Smooth muscle cell of the coronary artery (primary cell): ENCODE data around the gene OR51E2. TPM values are rescaled to one million over a fixed set of nuclear protein-coding genes. Genes with fewer than 3 reads are reported as not detected.

Source experiments
- total RNA-seq: library from RNA; depleted of rRNA; stranded (reverse); fragments of >200 nt; gene quantifications from 2 replicates; pipeline ENCODE4 v1.2.3, GENCODE V29; 2014; ENCODE audit warnings: low replicate concordance

Gene OR51E2, protein sequence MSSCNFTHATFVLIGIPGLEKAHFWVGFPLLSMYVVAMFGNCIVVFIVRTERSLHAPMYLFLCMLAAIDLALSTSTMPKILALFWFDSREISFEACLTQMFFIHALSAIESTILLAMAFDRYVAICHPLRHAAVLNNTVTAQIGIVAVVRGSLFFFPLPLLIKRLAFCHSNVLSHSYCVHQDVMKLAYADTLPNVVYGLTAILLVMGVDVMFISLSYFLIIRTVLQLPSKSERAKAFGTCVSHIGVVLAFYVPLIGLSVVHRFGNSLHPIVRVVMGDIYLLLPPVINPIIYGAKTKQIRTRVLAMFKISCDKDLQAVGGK
- under 0.01 TPM in 1 of 2 replicates, not detected in the other for total RNA-seq

DNA sequence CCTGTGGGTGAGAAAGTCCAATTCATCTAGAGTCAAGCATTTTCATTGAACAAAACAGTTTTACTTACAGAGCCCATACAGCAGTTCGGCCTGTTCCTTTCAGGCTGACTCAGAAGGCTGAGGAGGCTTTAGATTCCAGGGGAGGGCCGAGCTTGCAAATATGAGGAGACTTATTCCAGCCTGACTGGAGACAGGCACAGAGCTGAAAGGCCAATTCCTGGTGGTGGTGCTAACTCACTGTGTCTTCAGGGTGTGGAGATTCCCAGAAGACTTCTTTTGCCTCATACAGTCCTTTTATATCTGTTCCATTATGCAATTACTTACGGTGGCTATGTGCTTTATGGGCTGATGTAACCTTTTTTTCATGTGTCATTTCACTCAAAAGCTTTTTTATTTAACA lies at the start of gene OR51E2:
Gene OR51E2, minus strand, starts transcription at position 269 of the 400 bp plus-strand sequence. CDS start 15,142 bp downstream, outside the sequence.

DNA sequence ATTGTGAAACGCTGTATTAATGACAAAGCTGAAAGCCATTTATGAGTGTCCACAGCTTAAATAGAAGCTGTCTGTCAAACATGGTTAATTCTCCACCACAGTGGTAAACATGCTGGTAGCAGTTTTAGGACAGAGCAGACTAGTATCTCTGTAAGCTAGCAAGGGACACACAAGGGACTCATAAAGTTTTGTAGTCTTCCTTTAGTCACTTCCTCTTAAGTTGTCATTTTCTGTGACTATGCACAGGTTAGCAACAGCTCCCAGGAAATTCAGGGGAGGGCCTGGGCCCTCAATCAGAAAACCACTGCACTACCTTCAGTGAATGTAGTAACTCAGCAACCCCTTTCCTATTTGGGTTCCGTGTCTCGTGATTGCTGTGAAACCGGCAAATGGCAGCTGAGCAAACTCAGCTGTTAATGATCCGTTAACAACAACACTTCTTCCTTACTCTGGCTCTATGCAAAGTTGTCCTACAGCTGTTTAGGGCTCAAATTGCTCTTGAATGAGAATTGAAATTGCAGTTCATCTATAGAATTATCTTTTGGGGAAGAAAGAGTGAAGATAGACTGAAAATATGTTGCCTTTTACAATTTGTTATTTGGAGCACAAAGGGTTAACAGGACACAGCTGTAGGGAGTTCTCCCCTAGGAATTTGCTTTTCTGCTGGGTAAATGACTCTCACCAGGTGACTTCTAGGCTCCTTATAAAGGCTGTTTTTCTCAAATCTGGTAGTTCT lies 6.6 kb upstream of the OR51E2 start, which contains the start of gene MMP26:
Gene MMP26, plus strand, starts transcription at position 731 of the 736 bp plus-strand sequence.

DNA sequence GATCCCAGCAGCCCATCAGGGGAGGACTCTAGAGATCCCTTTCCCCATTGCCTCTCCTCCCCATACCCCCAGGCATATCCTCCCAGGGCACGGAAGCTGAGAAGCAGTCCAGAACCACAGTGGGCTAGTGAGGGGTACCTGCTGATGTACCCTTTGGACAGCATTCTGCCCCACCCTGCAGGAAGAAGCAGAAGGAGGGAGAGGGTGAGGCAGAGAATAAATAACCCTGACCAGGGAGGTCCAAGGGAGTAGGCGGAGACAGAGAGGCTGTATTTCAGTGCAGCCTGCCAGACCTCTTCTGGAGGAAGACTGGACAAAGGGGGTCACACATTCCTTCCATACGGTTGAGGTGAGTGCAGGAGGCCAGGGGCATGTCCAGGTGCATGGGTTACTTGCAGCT lies 54.0 kb downstream of the OR51E2 start, which contains the start of gene OR51E1:
Gene OR51E1, plus strand, starts transcription at position 301 of the 400 bp plus-strand sequence. CDS start 8,545 bp downstream, outside the sequence.

DNA sequence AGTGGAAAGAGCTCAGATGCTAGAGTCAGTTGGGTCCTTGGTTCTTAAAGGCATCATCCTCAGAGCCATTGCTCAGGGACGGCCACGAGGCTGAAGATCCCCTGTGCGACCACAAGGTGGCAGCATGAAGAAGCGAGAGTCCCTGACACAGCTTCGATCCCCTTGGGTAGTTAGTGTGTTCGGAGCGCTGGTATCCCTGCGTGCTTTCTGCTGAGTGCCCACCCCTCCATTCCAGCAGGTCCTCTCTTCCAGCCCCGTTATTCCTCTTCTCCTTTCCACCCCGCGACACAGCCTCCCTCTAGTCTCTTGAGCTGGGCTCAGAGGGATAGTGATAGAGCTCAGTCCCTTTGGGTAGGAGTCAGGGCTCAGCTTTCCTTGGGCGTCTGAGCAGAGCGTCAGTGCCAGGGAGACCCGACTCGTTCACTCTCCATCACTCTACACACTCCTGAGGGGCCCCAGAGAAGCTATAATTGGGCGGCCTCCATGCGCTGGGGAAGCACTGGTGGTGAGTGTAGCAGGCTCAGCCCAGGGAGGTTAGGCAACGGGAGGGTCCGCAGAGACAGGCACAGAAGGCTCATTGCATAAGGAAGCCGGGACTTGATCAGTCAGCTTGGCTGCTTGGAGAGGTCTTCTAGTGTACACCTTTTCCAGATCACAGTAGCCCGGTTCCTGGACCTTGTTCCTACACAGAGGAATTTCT lies 60.5 kb downstream of the OR51E2 start, which contains the start of gene OR51D1:
Gene OR51D1, plus strand, starts transcription at position 516 of the 700 bp plus-strand sequence. CDS start 2,314 bp downstream, outside the sequence.

Other genes starting within 250 kb of the OR51E2 start
- not detected in 2 replicates for gene OR52K2, start 248.6 kb downstream of the OR51E2 start, total RNA-seq
- gene OR52K1, start 215.2 kb downstream of the OR51E2 start, total RNA-seq: not detected in 2 replicates
- not detected in 2 replicates for gene OR52M1, start 152.7 kb downstream of the OR51E2 start, total RNA-seq
- not detected in 2 replicates for gene OR52I2, start 116.1 kb downstream of the OR51E2 start, total RNA-seq
- gene OR52I1, start 103.8 kb downstream of the OR51E2 start, total RNA-seq: not detected in 2 replicates
- gene TRIM68, start 89.6 kb downstream of the OR51E2 start, total RNA-seq: 6.2 and 9.5 TPM in 2 replicates
- not detected in 2 replicates for gene OR51D1, start 60.4 kb downstream of the OR51E2 start, total RNA-seq
- gene OR51E1, start 53.9 kb downstream of the OR51E2 start, total RNA-seq: not detected in 2 replicates
- gene MMP26, start 6.9 kb upstream of the OR51E2 start, total RNA-seq: not detected in 2 replicates
- not detected in 2 replicates for gene OR51F1, start 72.1 kb upstream of the OR51E2 start, total RNA-seq
- not detected in 2 replicates for gene OR52R1, start 106.5 kb upstream of the OR51E2 start, total RNA-seq
- gene OR51F2, start 123.5 kb upstream of the OR51E2 start, total RNA-seq: not detected in 2 replicates
- gene OR51S1, start 151.4 kb upstream of the OR51E2 start, total RNA-seq: not detected in 2 replicates
- gene OR51T1, start 184.0 kb upstream of the OR51E2 start, total RNA-seq: not detected in 2 replicates
- gene OR51A7, start 205.9 kb upstream of the OR51E2 start, total RNA-seq: not detected in 2 replicates
- not detected in 2 replicates for gene OR51G2, start 221.5 kb upstream of the OR51E2 start, total RNA-seq
- not detected in 2 replicates for gene OR51G1, start 226.5 kb upstream of the OR51E2 start, total RNA-seq
- not detected in 2 replicates for gene OR51A4, start 249.8 kb upstream of the OR51E2 start, total RNA-seq